Tibial nerve (tissue), 4 donors: ENCODE measurements around the gene DKK2. TPM values are rescaled to one million over a fixed set of nuclear protein-coding genes. Genes with fewer than 3 reads are reported as not detected.

Source experiments
- DNase-seq, 2 donors: peaks; one replicate each; pipeline ENCODE4 v3.0.0-alpha.2; 2019; ENCODE audit warnings: low spot score in 2 of 2
- H3K27ac ChIP-seq, 4 donors: fragments of 200-600 bp; sonication (generic) in 3 of 4; one replicate each; pipeline ENCODE4 v1.5.1; 2017 to 2019; ENCODE audit warnings: mild to moderate bottlenecking in 1 of 4
- H3K27me3 ChIP-seq, 2 donors: fragments of 200-600 bp; sonication (generic) in 1 of 2; one replicate each; pipeline versions ENCODE4 v1.5.1 to v1.6.0; 2017 to 2019
- H3K36me3 ChIP-seq, 3 donors: fragments of 200-600 bp; sonication (generic); one replicate each; pipeline ENCODE4 v1.5.1; 2018 to 2019
- H3K4me1 ChIP-seq, 4 donors: fragments of 200-600 bp; sonication (generic) in 3 of 4; one replicate each; pipeline ENCODE4 v1.5.1; 2017 to 2019
- H3K4me3 ChIP-seq, 4 donors: fragments of 200-600 bp; sonication (generic) in 3 of 4; one replicate each; pipeline ENCODE4 v1.5.1; 2017 to 2019; ENCODE audit warnings: mild to moderate bottlenecking in 1 of 4, moderate library complexity in 1 of 4
- H3K9me3 ChIP-seq, 4 donors: fragments of 200-600 bp; sonication (generic) in 3 of 4; one replicate each; pipeline ENCODE4 v1.5.1; 2017 to 2019
- CTCF ChIP-seq, 5 experiments: fragments of 200-600 bp in 3 of 5; fragments of 450-650 bp in 2 of 5; sonication (generic) in 3 of 5; IDR thresholded peaks; one replicate each; pipeline ENCODE4 v1.5.1; 2016 to 2019; ENCODE audit warnings: antibody characterized with exemption in 5 of 5, mild to moderate bottlenecking in 3 of 5, moderate library complexity in 2 of 5
- EP300 ChIP-seq, 2 donors: sonication (generic); formaldehyde crosslinking; IDR thresholded peaks; one replicate each; pipeline ENCODE4 v1.6.1; 2017; ENCODE audit warnings: antibody characterized with exemption in 2 of 2, mild to moderate bottlenecking in 1 of 2
- POLR2A ChIP-seq, 2 donors: fragments of 450-650 bp; IDR thresholded peaks; one replicate each; pipeline ENCODE4 v1.6.1; 2017; ENCODE audit warnings: antibody characterized with exemption in 2 of 2, mild to moderate bottlenecking in 2 of 2, moderate library complexity in 2 of 2
- WGBS, 2 donors: methylation state at CpG; one replicate each; pipeline ENCODE4 v1.1.5; 2018; 5-methylcytosine and 5-hydroxymethylcytosine counted together
- total RNA-seq, 4 donors: library from RNA; depleted of rRNA; stranded (reverse); fragments of >200 nt; gene quantifications; one replicate each; pipeline ENCODE4 v1.1.0, GENCODE V29; 2016

DKK2 gene
- total RNA-seq, 4 donors from 2014 or later = 5.4 to 18.4 (median 15.3) TPM

- Histone ChIP-seq H3K36me3 (no peaks in the 10 kb centered on the region), H3K4me3 (no peak overlapping the region), H3K4me1 (no peaks in the 10 kb centered on the region), H3K9me3 (peaks cover 0 to 9% (median 0%) of the 10 kb centered on the region in 4 donors), H3K27ac (no peak overlapping the region), H3K27me3 (no peaks in the 10 kb centered on the region)
- DNase-seq = peak in 1 of 2 donors; percentile 66
- TF ChIP-seq CTCF (IDR thresholded peaks at IDR 0.05) (peak; percentile 33 to 47 (median 36)), POLR2A (IDR thresholded peaks at IDR 0.05) (no peak)
- 41 to 44% methylated on average over 4 of the region's 4 CpGs for WGBS, 2 donors
Measured at GRCh38 chr4:106898621-106899230, 137.4 kb downstream of the DKK2 start.

GRCh38 chr4:106893903-106894302 is 142.2 kb downstream of the DKK2 start:
- Histone ChIP-seq H3K4me1 (no peaks in the 10 kb centered on the region), H3K9me3 (peaks cover 0 to 9% (median 0%) of the 10 kb centered on the region in 4 donors), H3K27ac (no peak overlapping the region), H3K4me3 (no peak overlapping the region), H3K36me3 (no peaks in the 10 kb centered on the region), H3K27me3 (no peaks in the 10 kb centered on the region)
- DNase-seq = no peak
- TF ChIP-seq POLR2A (IDR thresholded peaks at IDR 0.05) = no peak
- TF ChIP-seq CTCF (IDR thresholded peaks at IDR 0.05) = no peak
- no peak for TF ChIP-seq EP300 (IDR thresholded peaks at IDR 0.05)
- 42 to 54% methylated on average over 3 of the region's 3 CpGs for WGBS, 2 donors

GRCh38 chr4:106893395-106893881 is 142.7 kb downstream of the DKK2 start:
- no peaks in the 10 kb centered on the region for H3K36me3 ChIP-seq
- no peak overlapping the region for H3K4me3 ChIP-seq
- H3K27ac ChIP-seq = no peak overlapping the region
- DNase-seq = no peak
- peaks cover 0 to 9% (median 0%) of the 10 kb centered on the region in 4 donors for H3K9me3 ChIP-seq
- H3K27me3 ChIP-seq = no peaks in the 10 kb centered on the region
- WGBS, 2 donors = 84 to 87% methylated on average over 8 of the region's 8 CpGs
- no peak for TF ChIP-seq EP300 (IDR thresholded peaks at IDR 0.05)
- TF ChIP-seq CTCF (IDR thresholded peaks at IDR 0.05) = no peak
- no peak for TF ChIP-seq POLR2A (IDR thresholded peaks at IDR 0.05)
- no peaks in the 10 kb centered on the region for H3K4me1 ChIP-seq

GRCh38 chr4:106892786-106893185 is 143.3 kb downstream of the DKK2 start:
- no peak for DNase-seq
- WGBS, 2 donors = 88 to 97% methylated on average over 2 to 5 of the region's 6 CpGs
- H3K27ac ChIP-seq = no peak overlapping the region
- peaks cover 0 to 9% (median 0%) of the 10 kb centered on the region in 4 donors for H3K9me3 ChIP-seq
- H3K4me1 ChIP-seq = no peaks in the 10 kb centered on the region
- H3K36me3 ChIP-seq = no peaks in the 10 kb centered on the region
- H3K4me3 ChIP-seq = no peak overlapping the region
- no peaks in the 10 kb centered on the region for H3K27me3 ChIP-seq
- TF ChIP-seq EP300 (IDR thresholded peaks at IDR 0.05) = no peak

GRCh38 chr4:106875340-106875739 is 160.8 kb downstream of the DKK2 start:
- WGBS, 2 donors = 82 to 89% methylated on average over 7 of the region's 7 CpGs
- DNase-seq = no peak
- Histone ChIP-seq H3K27ac (no peak overlapping the region), H3K27me3 (no peaks in the 10 kb centered on the region), H3K4me1 (no peaks in the 10 kb centered on the region), H3K4me3 (no peak overlapping the region), H3K9me3 (no peaks in the 10 kb centered on the region), H3K36me3 (no peaks in the 10 kb centered on the region)
- TF ChIP-seq EP300 (IDR thresholded peaks at IDR 0.05) = no peak
- TF ChIP-seq POLR2A (IDR thresholded peaks at IDR 0.05) = no peak
- no peak for TF ChIP-seq CTCF (IDR thresholded peaks at IDR 0.05)
